G401 (cell line): ENCODE measurements around the gene DNM3. TPM values are rescaled to one million over a fixed set of nuclear protein-coding genes. Genes with fewer than 3 reads are reported as not detected.

Source experiments
- DNase-seq: peaks from one replicate; pipeline ENCODE4 v3.0.0-alpha.2; 2015; ENCODE audit warnings: low spot score
- in situ Hi-C: cut with HindIII; loops from 2 replicates; pipeline ENCODE4 v1.10.0; 2016; ENCODE audit warnings: low sequenced_read_pairs, mixed read lengths
- total RNA-seq: library from RNA; depleted of rRNA; stranded (reverse); fragments of >200 nt; shearing (Covaris generic); gene quantifications from 2 replicates; pipeline ENCODE4 v1.2.3, GENCODE V29; 2014

The DNM3 gene
- total RNA-seq, 1 experiment from 2014 or later = 8.3 TPM

- no peak for DNase-seq
- in situ Hi-C loops = no loop called here
Measured at GRCh38 chr1:172377565-172377964, 536.3 kb downstream of the DNM3 start.

GRCh38 chr1:172378109-172378760, 536.9 kb downstream of the DNM3 start:
- peak; percentile 55 for DNase-seq
- in situ Hi-C loops = no loop called here

- peak; percentile 57 for DNase-seq
- in situ Hi-C loops = no loop called here
Measured at GRCh38 chr1:172380441-172381244, 539.3 kb downstream of the DNM3 start.

- DNase-seq = no peak
- in situ Hi-C loops = no loop called here
Measured at GRCh38 chr1:172381946-172382345, 540.6 kb downstream of the DNM3 start.

- in situ Hi-C loops = no loop called here
- DNase-seq = peak; percentile 66
Measured at GRCh38 chr1:172382406-172382805, 541.1 kb downstream of the DNM3 start.

GRCh38 chr1:172382990-172383389, 541.7 kb downstream of the DNM3 start:
- no peak for DNase-seq
- in situ Hi-C loops = no loop called here

- DNase-seq = peak; percentile 61
- in situ Hi-C loops = no loop called here
Measured at GRCh38 chr1:172383536-172383935, 542.2 kb downstream of the DNM3 start.

- in situ Hi-C loops = no loop called here
Measured at GRCh38 chr1:172384656-172385055, 543.4 kb downstream of the DNM3 start.

GRCh38 chr1:172386046-172386445, 544.7 kb downstream of the DNM3 start:
- DNase-seq = no peak
- in situ Hi-C loops = no loop called here

More at GRCh38 chr1:172384656-172385055, 543.4 kb downstream of the DNM3 start:
- no peak for DNase-seq

GRCh38 chr1:172388490-172388889, 547.2 kb downstream of the DNM3 start:
- no peak for DNase-seq
- in situ Hi-C loops = no loop called here

- in situ Hi-C loops = no loop called here
Measured at GRCh38 chr1:172390301-172390682, 549.0 kb downstream of the DNM3 start.

GRCh38 chr1:172390683-172391551, 549.6 kb downstream of the DNM3 start:
- DNase-seq = no peak
- in situ Hi-C loops = no loop called here

More at GRCh38 chr1:172390301-172390682, 549.0 kb downstream of the DNM3 start:
- peak; percentile 60 for DNase-seq

- peak; percentile 64 for DNase-seq
- in situ Hi-C loops = no loop called here
Measured at GRCh38 chr1:172391976-172392375, 550.7 kb downstream of the DNM3 start.

GRCh38 chr1:172393354-172393753, 552.1 kb downstream of the DNM3 start:
- in situ Hi-C loops = no loop called here
- no peak for DNase-seq

GRCh38 chr1:172394141-172394751, 552.9 kb downstream of the DNM3 start:
- DNase-seq = no peak
- in situ Hi-C loops = no loop called here

GRCh38 chr1:172394811-172395210, 553.5 kb downstream of the DNM3 start:
- in situ Hi-C loops = no loop called here
- no peak for DNase-seq

- DNase-seq = no peak
- in situ Hi-C loops = no loop called here
Measured at GRCh38 chr1:172395576-172395975, 554.3 kb downstream of the DNM3 start.

GRCh38 chr1:172397221-172397620, 555.9 kb downstream of the DNM3 start:
- in situ Hi-C loops = no loop called here
- DNase-seq = no peak

GRCh38 chr1:172397633-172398032, 556.3 kb downstream of the DNM3 start:
- DNase-seq = no peak
- in situ Hi-C loops = no loop called here
